ENCODE results near the gene GALNTL6.

GALNTL6 gene

GRCh38 chr4:172596206-172596605, 783.0 kb downstream of the GALNTL6 start:
- no peak for DNase-seq

GRCh38 chr4:172599554-172599953, 786.4 kb downstream of the GALNTL6 start:
- DNase-seq = no peak

- no peak for DNase-seq
Measured at GRCh38 chr4:172601195-172601594, 788.0 kb downstream of the GALNTL6 start.

GRCh38 chr4:172619218-172619617, 806.0 kb downstream of the GALNTL6 start:
- no peak for DNase-seq

GRCh38 chr4:172619798-172620197, 806.6 kb downstream of the GALNTL6 start:
- no peak for DNase-seq

GRCh38 chr4:172628263-172628662, 815.1 kb downstream of the GALNTL6 start:
- no peak for DNase-seq

GRCh38 chr4:172630280-172630679, 817.1 kb downstream of the GALNTL6 start:
- no peak for DNase-seq

- no peak for DNase-seq
Measured at GRCh38 chr4:172631832-172632231, 818.6 kb downstream of the GALNTL6 start.

- no peak for DNase-seq
Measured at GRCh38 chr4:172648471-172648870, 835.3 kb downstream of the GALNTL6 start.

GRCh38 chr4:172649143-172649542, 835.9 kb downstream of the GALNTL6 start:
- no peak for DNase-seq

- no peak for DNase-seq
Measured at GRCh38 chr4:172650758-172651530, 837.7 kb downstream of the GALNTL6 start.

- DNase-seq = no peak
Measured at GRCh38 chr4:172651961-172652360, 838.8 kb downstream of the GALNTL6 start.

GRCh38 chr4:172652369-172652768, 839.2 kb downstream of the GALNTL6 start:
- DNase-seq = no peak

- no peak for DNase-seq
Measured at GRCh38 chr4:172653676-172654075, 840.5 kb downstream of the GALNTL6 start.

- no peak for DNase-seq
Measured at GRCh38 chr4:172654457-172654856, 841.3 kb downstream of the GALNTL6 start.

GRCh38 chr4:172656055-172656454, 842.9 kb downstream of the GALNTL6 start:
- DNase-seq = no peak

GRCh38 chr4:172657081-172657480, 843.9 kb downstream of the GALNTL6 start:
- no peak for DNase-seq

GRCh38 chr4:172660251-172660650, 847.0 kb downstream of the GALNTL6 start:
- no peak for DNase-seq

GRCh38 chr4:172662113-172662512, 848.9 kb downstream of the GALNTL6 start:
- DNase-seq = no peak

- no peak for DNase-seq
Measured at GRCh38 chr4:172666711-172667368, 853.6 kb downstream of the GALNTL6 start.

- no peak for DNase-seq
Measured at GRCh38 chr4:172674811-172675210, 861.6 kb downstream of the GALNTL6 start.

- DNase-seq = no peak
Measured at GRCh38 chr4:172675232-172675631, 862.0 kb downstream of the GALNTL6 start.

- DNase-seq = no peak
Measured at GRCh38 chr4:172680691-172681090, 867.5 kb downstream of the GALNTL6 start.

GRCh38 chr4:172683021-172683420, 869.8 kb downstream of the GALNTL6 start:
- DNase-seq = no peak

GRCh38 chr4:172686021-172686420, 872.8 kb downstream of the GALNTL6 start:
- DNase-seq = no peak
